Activated CD8-positive, alpha-beta memory T cell treated with anti-CD3 and anti-CD28 coated beads for 4 hours (primary cell): ENCODE data around the gene ZNF621.
"Not testable (repeated sequence)": the region's sequence is repeated elsewhere in the genome, so short reads cannot be mapped to it uniquely, and the experiment has no call there.

Experiments used
- DNase-seq, 2 donors: peaks; one replicate each; pipeline ENCODE4 v3.0.0-alpha.2; 2020; ENCODE audit warnings: low read depth in 2 of 2

The ZNF621 gene

GRCh38 chr3:40534283-40534682, 9.5 kb downstream of the ZNF621 start:
- DNase-seq = no peak

- DNase-seq = no peak
Observed at GRCh38 chr3:40546816-40547215, 22.1 kb downstream of the ZNF621 start.

GRCh38 chr3:40550167-40550566, 25.4 kb downstream of the ZNF621 start:
- no peak for DNase-seq

GRCh38 chr3:40557575-40558161, 32.9 kb downstream of the ZNF621 start:
- no peak for DNase-seq

GRCh38 chr3:40562482-40562881, 37.7 kb downstream of the ZNF621 start:
- not testable (repeated sequence) for DNase-seq

- DNase-seq = not testable (repeated sequence)
Observed at GRCh38 chr3:40565629-40566028, 40.9 kb downstream of the ZNF621 start.

GRCh38 chr3:40566694-40567093, 41.9 kb downstream of the ZNF621 start:
- no peak for DNase-seq

- no peak for DNase-seq
Observed at GRCh38 chr3:40572588-40572987, 47.8 kb downstream of the ZNF621 start.

GRCh38 chr3:40574050-40574449, 49.3 kb downstream of the ZNF621 start:
- DNase-seq = no peak

- no peak for DNase-seq
Observed at GRCh38 chr3:40574661-40575060, 49.9 kb downstream of the ZNF621 start.

GRCh38 chr3:40576396-40576795, 51.6 kb downstream of the ZNF621 start:
- no peak for DNase-seq

GRCh38 chr3:40580494-40581091, 55.8 kb downstream of the ZNF621 start:
- DNase-seq = peak; percentile 13 to 23

- DNase-seq = no peak
Observed at GRCh38 chr3:40581166-40581565, 56.4 kb downstream of the ZNF621 start.

GRCh38 chr3:40582401-40583027, 57.8 kb downstream of the ZNF621 start:
- no peak for DNase-seq

GRCh38 chr3:40583691-40584090, 58.9 kb downstream of the ZNF621 start:
- DNase-seq = no peak

GRCh38 chr3:40584625-40585189, 59.9 kb downstream of the ZNF621 start:
- peak; percentile 25 to 31 for DNase-seq

GRCh38 chr3:40585381-40586016, 60.7 kb downstream of the ZNF621 start:
- DNase-seq = no peak

- DNase-seq = no peak
Observed at GRCh38 chr3:40586901-40587300, 62.1 kb downstream of the ZNF621 start.

GRCh38 chr3:40588406-40588805, 63.6 kb downstream of the ZNF621 start:
- DNase-seq = no peak
